Endothelial cell of umbilical vein (primary cell): ENCODE results near the gene PXN. TPM values are rescaled to one million over a fixed set of nuclear protein-coding genes. Genes with fewer than 3 reads are reported as not detected.
A peak's percentile ranks its signal among the peaks of the same experiment; 100 is the strongest.

Source experiments
- BruUV-seq: library from RNA; stranded (reverse); fragments of 400-500 nt; replicated peaks from 2 replicates; lab custom pipeline; 2021; lab: Mats Ljungman, UMichigan
- CTCF ChIA-PET: fragments of 300-600, 350-600 bp; sonication (Branson Sonifier 250); formaldehyde crosslinking; loops from one replicate; lab custom pipeline; 2021; ENCODE audit warnings: antibody characterized with exemption, inconsistent platforms; lab: Charles Lee
- POLR2A ChIA-PET: fragments of 300-600, 350-600 bp; sonication (Branson Sonifier 250); formaldehyde crosslinking; loops from one replicate; lab custom pipeline; 2021; ENCODE audit warnings: antibody characterized with exemption, inconsistent platforms; lab: Charles Lee
- DNase-seq: peaks from one replicate; pipeline ENCODE4 v3.0.0-alpha.2; 2011; ENCODE audit warnings: low read depth, low spot score
- FAIRE-seq: peaks from 2 replicates; lab custom pipeline; 2011; peaks lifted over from hg19 to GRCh38; lab: Jason Lieb, UNC
- H2AFZ ChIP-seq: 2 replicates; pipeline ENCODE4 v1.6.0; 2012; ENCODE audit warnings: low read depth, low read length, control low read depth, inconsistent platforms
- H3K27ac ChIP-seq: 2 replicates; pipeline ENCODE4 v1.5.1; 2011; ENCODE audit warnings: low read depth, mild to moderate bottlenecking, control low read depth, low read length, moderate library complexity; ENCODE audit not compliant: insufficient read depth
- H3K27me3 ChIP-seq, 2 experiments: 2 replicates each; pipeline versions ENCODE4 v1.6.0 to v1.6.1; 2011; ENCODE audit warnings: low read length in 2 of 2, mixed read lengths in 1 of 2; ENCODE audit not compliant: control insufficient read depth in 2 of 2, insufficient read depth in 2 of 2
- H3K36me3 ChIP-seq, 2 experiments: 2 replicates in 1 of 2; 3 replicates in 1 of 2; pipeline ENCODE4 v1.5.1; 2011; ENCODE audit warnings: low read length in 2 of 2, mild to moderate bottlenecking in 1 of 2, moderate library complexity in 1 of 2; ENCODE audit not compliant: control insufficient read depth in 2 of 2, insufficient read depth in 2 of 2; ENCODE audit errors: extremely low read depth in 1 of 2
- H3K4me1 ChIP-seq: 3 replicates; pipeline ENCODE4 v1.5.1; 2011; ENCODE audit warnings: mild to moderate bottlenecking, low read length; ENCODE audit not compliant: control insufficient read depth, insufficient read depth; ENCODE audit errors: extremely low read depth
- H3K4me2 ChIP-seq: 2 replicates; pipeline ENCODE4 v1.6.1; 2011; ENCODE audit warnings: low read length, control low read depth, mixed read lengths; ENCODE audit not compliant: insufficient read depth
- H3K4me3 ChIP-seq, 3 experiments: fragments of 200-600 bp in 1 of 3; sonication (generic), shearing (Covaris generic) in 1 of 3; replicated peaks in 1 of 3; 2 replicates each; pipeline ENCODE4 v1.5.1; 2011 to 2016; ENCODE audit warnings: control low read depth in 3 of 3, low read length in 3 of 3, mild to moderate bottlenecking in 2 of 3, inconsistent platforms in 1 of 3, low read depth in 1 of 3, moderate library complexity in 1 of 3; ENCODE audit not compliant: insufficient read depth in 1 of 3
- H3K79me2 ChIP-seq: 2 replicates; pipeline ENCODE4 v1.6.0; 2012; ENCODE audit warnings: low read length, inconsistent platforms; ENCODE audit not compliant: control insufficient read depth, insufficient read depth
- H3K9ac ChIP-seq: replicated peaks from 2 replicates; pipeline ENCODE3; 2011; ENCODE audit warnings: low read length, control low read depth; ENCODE audit not compliant: insufficient read depth; ENCODE audit errors: extremely low read depth
- H3K9me1 ChIP-seq: replicated peaks from 3 replicates; pipeline ENCODE4 v1.6.0; 2011; ENCODE audit warnings: mild to moderate bottlenecking, low read length; ENCODE audit not compliant: control insufficient read depth, insufficient read depth; ENCODE audit errors: extremely low read depth
- H3K9me3 ChIP-seq: replicated peaks from 2 replicates; pipeline ENCODE4 v1.5.1; 2012; ENCODE audit warnings: low read length, inconsistent platforms; ENCODE audit not compliant: control insufficient read depth, insufficient read depth
- H4K20me1 ChIP-seq: replicated peaks from 2 replicates; pipeline ENCODE3; 2011; ENCODE audit warnings: mild to moderate bottlenecking, low read length; ENCODE audit not compliant: control insufficient read depth, insufficient read depth; ENCODE audit errors: extremely low read depth
- EZH2 ChIP-seq: IDR thresholded peaks from 2 replicates; pipeline ENCODE4 v1.6.1; 2012; ENCODE audit warnings: borderline replicate concordance, low read depth, mild to moderate bottlenecking, moderate library complexity, low read length, inconsistent platforms; ENCODE audit not compliant: severe bottlenecking
- FOS ChIP-seq: IDR thresholded peaks from 2 replicates; pipeline ENCODE4 v1.6.1; 2011; ENCODE audit warnings: mild to moderate bottlenecking, low read length, moderate library complexity, borderline replicate concordance; ENCODE audit not compliant: insufficient read depth
- GATA2 ChIP-seq: IDR thresholded peaks from 2 replicates; pipeline ENCODE4 v1.7.0; 2011; ENCODE audit warnings: low read depth, mild to moderate bottlenecking, moderate library complexity, mixed read lengths, low read length; ENCODE audit not compliant: insufficient read length, insufficient read depth
- JUN ChIP-seq: IDR thresholded peaks from 2 replicates; pipeline ENCODE4 v1.6.1; 2011; ENCODE audit warnings: borderline replicate concordance, low read depth; ENCODE audit not compliant: insufficient read length, insufficient read depth
- MYC ChIP-seq: IDR thresholded peaks from one replicate; pipeline ENCODE4 v1.6.1; 2011; ENCODE audit warnings: mild to moderate bottlenecking, low read depth, low read length
- POLR2A ChIP-seq: IDR thresholded peaks from 2 replicates; pipeline ENCODE4 v1.6.1; 2012; ENCODE audit warnings: low read depth, mild to moderate bottlenecking, control low read depth, low read length
- POLR2AphosphoS5 ChIP-seq: IDR thresholded peaks from 2 replicates; pipeline ENCODE4 v1.6.1; 2012; ENCODE audit warnings: low read depth, mild to moderate bottlenecking, control low read depth, low read length, moderate library complexity; ENCODE audit not compliant: insufficient read depth
- dilution Hi-C: fragments of 300-500 bp; cut with MboI; formaldehyde crosslinking; loops from one replicate; pipeline ENCODE4 v1.15.0; 2019; ENCODE audit warnings: low sequenced_read_pairs; ENCODE audit not compliant: extremely low pct_ligation_motif_present
- intact Hi-C: fragments of 100-400 bp; cut with micrococcal nuclease; formaldehyde crosslinking; loops from one replicate; pipeline ENCODE4 v1.10.0; 2022
- polyA plus RNA-seq, 4 experiments: library from polyadenylated mRNA; depleted of rRNA in 3 of 4; stranded (reverse) in 3 of 4; unstranded in 1 of 4; fragments of >200 nt; gene quantifications; 2 replicates each; pipeline versions ENCODE4 v1.2.1 to v1.2.3, GENCODE V29; 2011 to 2012; ENCODE audit warnings: missing spikeins in 1 of 4
- total RNA-seq: library from RNA; stranded (reverse); gene quantifications from 2 replicates; pipeline ENCODE4 v1.2.3, GENCODE V29; 2021
- TF ChIP-seq, protein P1 (sequence below), 2 donors: IDR thresholded peaks; 1 replicate in 1 of 2; 2 replicates in 1 of 2; pipeline ENCODE4 v1.5.1; 2011; ENCODE audit warnings: low read length in 2 of 2, mild to moderate bottlenecking in 2 of 2, moderate library complexity in 2 of 2, control low read depth in 1 of 2, inconsistent platforms in 1 of 2, low read depth in 1 of 2; ENCODE audit not compliant: insufficient read depth in 1 of 2; ENCODE audit errors: extremely low read depth in 1 of 2
- TF ChIP-seq, protein P2 (sequence below): IDR thresholded peaks from 2 replicates; pipeline ENCODE4 v1.6.1; 2011; ENCODE audit not compliant: insufficient read depth, insufficient read length

The PXN gene
- total and polyA plus RNA-seq, 2 donors (not counting 3 experiments of a cell fraction or from before 2014, with no cell fraction given) = 132 to 258 TPM

DNA sequence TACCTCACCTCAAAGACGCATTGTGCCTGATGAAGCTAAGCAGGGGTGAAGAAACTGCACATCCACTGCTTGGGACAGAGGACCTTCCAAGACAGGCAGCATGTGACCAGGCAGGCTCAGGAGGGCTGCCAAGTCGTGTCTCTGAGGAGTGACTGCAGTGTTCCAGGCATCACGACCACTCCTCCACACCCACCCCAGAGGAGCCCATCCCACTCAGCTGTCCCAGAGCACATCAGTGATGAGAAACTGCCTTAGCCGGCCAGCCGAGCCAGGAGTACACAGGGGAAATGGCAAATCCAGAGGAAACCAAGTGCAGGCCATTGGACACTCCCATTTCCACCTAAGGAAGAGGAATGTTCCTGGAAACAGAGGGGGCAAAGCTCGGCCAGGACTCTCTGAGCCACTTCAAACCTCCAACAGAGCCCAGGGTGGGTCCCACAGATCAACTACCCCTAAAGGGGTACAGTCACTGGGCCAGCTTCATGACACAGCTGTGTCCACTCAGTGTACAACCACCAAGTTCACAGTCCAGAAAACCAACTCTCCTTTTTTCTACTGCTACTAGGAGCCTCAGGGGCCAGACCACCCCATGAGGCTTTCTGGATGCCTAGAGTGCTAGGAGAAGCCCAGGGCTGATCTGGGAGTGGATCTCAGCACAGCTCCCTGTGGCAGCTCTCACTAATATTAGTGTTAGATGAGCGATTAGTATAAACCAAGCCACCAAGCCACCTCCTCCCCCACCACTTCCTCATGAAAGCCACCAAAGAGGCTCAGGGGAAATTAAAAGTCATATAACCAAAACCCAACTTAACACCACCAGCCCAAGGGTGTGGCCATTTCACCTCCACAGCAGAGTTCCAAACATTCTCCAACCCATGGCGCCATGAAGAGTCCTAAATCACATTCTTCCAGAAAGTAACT lies 15.4 kb downstream of the PXN start:
- DNase-seq (peak; percentile 53), FAIRE-seq (peak; percentile 66)
- Histone ChIP-seq H3K27ac (peak overlapping the region; percentile 56), H3K27me3 (no peaks in the 10 kb centered on the region), H3K9me3 (no peaks in the 10 kb centered on the region), H3K4me2 (peak overlapping the region; percentile 25), H3K79me2 (peaks cover 93% of the 10 kb centered on the region), H3K36me3 (no peaks in the 10 kb centered on the region), H3K4me1 (peaks cover 66% of the 10 kb centered on the region), H2AFZ (no peak overlapping the region), H3K9ac (peak overlapping the region; percentile 12), H3K9me1 (no peaks in the 10 kb centered on the region), H3K4me3 (peak overlapping the region in 1 of 3 experiments; percentile 5), H4K20me1 (no peaks in the 10 kb centered on the region)
- CTCF ChIA-PET = interaction anchor here (1.2 to 33.5 kb wide), 4 partner anchors 4 to 52 kb away, joined by 5 to 1402 read pairs (median 906); partner anchors contain the start of genes PXN and SIRT4
- intact Hi-C loops = loop anchor here (1.0 to 2.0 kb wide), 2 partner anchors 7 to 15 kb away; partner anchors contain the start of gene PXN
- BruUV-seq = TSS peak; percentile 37
- TF ChIP-seq FOS (no peak), POLR2A (peak; percentile 43)
- POLR2A ChIA-PET = interaction anchor here (0.9 to 2.0 kb wide), 5 partner anchors 9 to 49 kb away, joined by 3 to 12 read pairs (median 8); partner anchors contain the start of genes RNU4-2 and RPLP0
- dilution Hi-C loops = no loop called here

DNA sequence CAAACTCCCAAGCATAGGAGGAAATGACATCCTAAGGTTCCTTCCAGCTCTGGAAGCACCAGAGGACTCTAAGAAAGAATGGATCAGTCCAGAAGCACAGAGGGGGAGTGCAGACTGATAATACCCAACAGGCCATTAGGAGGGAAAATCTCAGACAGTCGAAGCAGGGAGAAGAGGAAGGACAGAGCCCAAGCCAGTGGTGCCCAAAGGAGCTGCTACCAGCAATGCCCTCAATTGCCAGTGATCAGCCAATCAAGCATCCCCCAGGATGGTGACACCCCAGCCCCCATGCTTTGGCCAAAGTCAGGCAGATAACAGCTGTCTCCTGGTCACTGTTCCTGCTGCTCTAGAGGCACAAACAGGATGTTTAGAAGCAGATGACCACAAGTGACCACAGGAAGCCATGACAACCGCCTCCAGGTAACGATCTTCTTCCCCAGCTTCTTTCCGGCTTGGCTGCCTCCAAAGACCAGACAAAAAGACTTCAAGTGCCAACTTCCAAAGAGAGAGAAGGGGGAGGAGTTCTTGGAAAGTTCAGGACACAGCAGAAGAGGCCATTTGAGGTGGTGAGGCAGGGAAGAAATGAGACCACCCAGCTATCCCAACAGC lies 16.2 kb downstream of the PXN start:
- dilution Hi-C loops = no loop called here
- Histone ChIP-seq H3K4me2 (peak overlapping the region; percentile 25), H3K9me1 (no peaks in the 10 kb centered on the region), H2AFZ (no peak overlapping the region), H3K4me1 (peaks cover 64% of the 10 kb centered on the region), H3K9ac (no peak overlapping the region), H4K20me1 (no peaks in the 10 kb centered on the region), H3K9me3 (no peaks in the 10 kb centered on the region), H3K79me2 (peaks cover 92% of the 10 kb centered on the region), H3K27ac (peak overlapping the region; percentile 56), H3K36me3 (no peaks in the 10 kb centered on the region), H3K27me3 (no peaks in the 10 kb centered on the region), H3K4me3 (peak overlapping the region in 1 of 3 experiments; percentile 5)
- DNase-seq = peak; percentile 14
- no peak for FAIRE-seq
- intact Hi-C loops = loop anchor here (1.0 kb wide), 1 partner anchor 8 kb away; no protein-coding TSS in a partner anchor
- ChIA-PET POLR2A (interaction anchor here (0.9 to 2.0 kb wide), 4 partner anchors 8 to 48 kb away, joined by 3 to 12 read pairs (median 8); partner anchors contain the start of genes RNU4-2 and RPLP0), CTCF (interaction anchor here (1.2 to 33.5 kb wide), 5 partner anchors 3 to 53 kb away, joined by 5 to 1402 read pairs (median 906); partner anchors contain the start of genes PXN, RPLP0 and SIRT4)
- BruUV-seq = TSS peak; percentile 11
- TF ChIP-seq, protein P1, sequence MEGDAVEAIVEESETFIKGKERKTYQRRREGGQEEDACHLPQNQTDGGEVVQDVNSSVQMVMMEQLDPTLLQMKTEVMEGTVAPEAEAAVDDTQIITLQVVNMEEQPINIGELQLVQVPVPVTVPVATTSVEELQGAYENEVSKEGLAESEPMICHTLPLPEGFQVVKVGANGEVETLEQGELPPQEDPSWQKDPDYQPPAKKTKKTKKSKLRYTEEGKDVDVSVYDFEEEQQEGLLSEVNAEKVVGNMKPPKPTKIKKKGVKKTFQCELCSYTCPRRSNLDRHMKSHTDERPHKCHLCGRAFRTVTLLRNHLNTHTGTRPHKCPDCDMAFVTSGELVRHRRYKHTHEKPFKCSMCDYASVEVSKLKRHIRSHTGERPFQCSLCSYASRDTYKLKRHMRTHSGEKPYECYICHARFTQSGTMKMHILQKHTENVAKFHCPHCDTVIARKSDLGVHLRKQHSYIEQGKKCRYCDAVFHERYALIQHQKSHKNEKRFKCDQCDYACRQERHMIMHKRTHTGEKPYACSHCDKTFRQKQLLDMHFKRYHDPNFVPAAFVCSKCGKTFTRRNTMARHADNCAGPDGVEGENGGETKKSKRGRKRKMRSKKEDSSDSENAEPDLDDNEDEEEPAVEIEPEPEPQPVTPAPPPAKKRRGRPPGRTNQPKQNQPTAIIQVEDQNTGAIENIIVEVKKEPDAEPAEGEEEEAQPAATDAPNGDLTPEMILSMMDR (IDR thresholded peaks at IDR 0.05; ENCODE audit: extremely low read depth in 1 of 2, insufficient read depth in 1 of 2, low read depth in 1 of 2, low read length in 2 of 2) = no peak
- TF ChIP-seq POLR2A = no peak
- TF ChIP-seq MYC = no peak
- TF ChIP-seq JUN = no peak
- no peak for TF ChIP-seq FOS
- no peak for TF ChIP-seq EZH2
- no peak for TF ChIP-seq GATA2
- TF ChIP-seq, protein P2, sequence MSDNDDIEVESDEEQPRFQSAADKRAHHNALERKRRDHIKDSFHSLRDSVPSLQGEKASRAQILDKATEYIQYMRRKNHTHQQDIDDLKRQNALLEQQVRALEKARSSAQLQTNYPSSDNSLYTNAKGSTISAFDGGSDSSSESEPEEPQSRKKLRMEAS = no peak
- TF ChIP-seq POLR2AphosphoS5 = no peak
